PC-3 (cell line): ENCODE data around the gene MYL7.

Source experiments
- CTCF ChIP-seq: fragments of 300-600 bp; sonication (generic); conservative IDR thresholded peaks from 2 replicates; pipeline ENCODE4 v1.5.1; 2017; ENCODE audit warnings: antibody characterized with exemption, low read depth, mild to moderate bottlenecking, low read length
- EZH2 ChIP-seq: fragments of 300-600 bp; sonication (generic); IDR thresholded peaks from one replicate; pipeline ENCODE4 v1.6.1; 2017; ENCODE audit warnings: antibody characterized with exemption, mild to moderate bottlenecking, low read length; ENCODE audit not compliant: unreplicated experiment
- EZH2phosphoT487 ChIP-seq: fragments of 300-600 bp; sonication (generic); IDR thresholded peaks from 2 replicates; pipeline ENCODE4 v1.6.1; 2018; ENCODE audit warnings: mild to moderate bottlenecking, antibody characterized with exemption, low read length, borderline replicate concordance

- TF ChIP-seq EZH2phosphoT487: no peak
- TF ChIP-seq CTCF: no peak
- TF ChIP-seq EZH2: no peak
These were observed 43.8 kb upstream of the MYL7 start for GRCh38 chr7:44184873-44185446.
